ENCODE data around the gene NUCB1. TPM values are rescaled to one million over a fixed set of nuclear protein-coding genes. Genes with fewer than 3 reads are reported as not detected.
A peak's percentile ranks its signal among the peaks of the same experiment; 100 is the strongest.

NUCB1 gene
- total RNA-seq, 1 donor from 2014 or later, result 164 TPM

DNA sequence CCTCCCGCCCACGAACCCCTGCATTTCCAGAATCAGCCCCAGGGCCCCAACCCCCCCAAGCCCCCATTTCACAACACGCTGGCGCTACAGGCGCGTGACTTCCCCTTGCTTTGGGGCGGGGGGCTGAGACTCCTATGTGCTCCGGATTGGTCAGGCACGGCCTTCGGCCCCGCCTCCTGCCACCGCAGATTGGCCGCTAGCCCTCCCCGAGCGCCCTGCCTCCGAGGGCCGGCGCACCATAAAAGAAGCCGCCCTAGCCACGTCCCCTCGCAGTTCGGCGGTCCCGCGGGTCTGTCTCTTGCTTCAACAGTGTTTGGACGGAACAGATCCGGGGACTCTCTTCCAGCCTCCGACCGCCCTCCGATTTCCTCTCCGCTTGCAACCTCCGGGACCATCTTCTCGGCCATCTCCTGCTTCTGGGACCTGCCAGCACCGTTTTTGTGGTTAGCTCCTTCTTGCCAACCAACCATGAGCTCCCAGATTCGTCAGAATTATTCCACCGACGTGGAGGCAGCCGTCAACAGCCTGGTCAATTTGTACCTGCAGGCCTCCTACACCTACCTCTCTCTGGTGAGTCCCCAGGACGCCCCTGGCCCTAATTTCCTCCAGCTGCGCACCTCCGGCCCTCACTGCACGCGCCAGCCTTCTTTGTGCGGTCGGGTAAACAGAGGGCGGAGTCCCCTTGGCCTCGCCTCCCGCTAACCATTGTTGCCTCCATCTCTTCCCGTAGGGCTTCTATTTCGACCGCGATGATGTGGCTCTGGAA, 65.1 kb downstream of the NUCB1 start, which contains the start of gene FTL:
Gene FTL, plus strand, starts transcription at position 270 of the 766 bp plus-strand sequence. Its CDS starts 199 bp downstream, at position 469.
- Histone ChIP-seq H3K4me3 (ENCODE audit: insufficient read depth, low read depth, low read length) (peak within 1 kb of the TSS; percentile 82), H3K27ac (ENCODE audit: low read depth, low read length) (peak within 1 kb of the TSS; percentile 98), H3K9ac (ENCODE audit: low read length) (peak within 1 kb of the TSS; percentile 93), H4K20me1 (ENCODE audit: insufficient read depth, low read length) (peaks cover 38% of the 10 kb centered on the region), H3K79me2 (ENCODE audit: insufficient read depth, low read length) (peaks cover 20% of the 10 kb centered on the region), H3K4me2 (ENCODE audit: low read length) (peak within 1 kb of the TSS; percentile 90), H3K27me3 (ENCODE audit: insufficient read depth, low read length) (no peaks in the 10 kb centered on the region), H3K36me3 (ENCODE audit: insufficient read depth, low read length) (peaks cover 13% of the 10 kb centered on the region), H2AFZ (ENCODE audit: low read depth, low read length) (peak within 1 kb of the TSS; percentile 7), H3K9me3 (ENCODE audit: insufficient read depth, low read depth, low read length) (no peaks in the 10 kb centered on the region), H3K4me1 (ENCODE audit: insufficient read depth, low read length) (peaks cover 40% of the 10 kb centered on the region)
- Mint-ChIP-seq H3K36me3 (ENCODE audit: low read depth, unreplicated experiment) (peaks cover 24% of the 10 kb centered on the region), H3K27ac (ENCODE audit: unreplicated experiment) (peak within 1 kb of the TSS; percentile 99), H3K4me3 (ENCODE audit: unreplicated experiment) (peak within 1 kb of the TSS; percentile 99), H3K9me3 (ENCODE audit: unreplicated experiment) (no peaks in the 10 kb centered on the region), H3K27me3 (ENCODE audit: low read depth, unreplicated experiment) (no peaks in the 10 kb centered on the region), H3K4me1 (ENCODE audit: low read depth, unreplicated experiment) (peaks cover 33% of the 10 kb centered on the region)
- DNase-seq (ENCODE audit: low read depth) (peak; percentile 83), FAIRE-seq (no peak)
- no peak for TF ChIP-seq EZH2 (IDR thresholded peaks at IDR 0.05; ENCODE audit: insufficient read depth, low read length)
- TF ChIP-seq, protein P1, sequence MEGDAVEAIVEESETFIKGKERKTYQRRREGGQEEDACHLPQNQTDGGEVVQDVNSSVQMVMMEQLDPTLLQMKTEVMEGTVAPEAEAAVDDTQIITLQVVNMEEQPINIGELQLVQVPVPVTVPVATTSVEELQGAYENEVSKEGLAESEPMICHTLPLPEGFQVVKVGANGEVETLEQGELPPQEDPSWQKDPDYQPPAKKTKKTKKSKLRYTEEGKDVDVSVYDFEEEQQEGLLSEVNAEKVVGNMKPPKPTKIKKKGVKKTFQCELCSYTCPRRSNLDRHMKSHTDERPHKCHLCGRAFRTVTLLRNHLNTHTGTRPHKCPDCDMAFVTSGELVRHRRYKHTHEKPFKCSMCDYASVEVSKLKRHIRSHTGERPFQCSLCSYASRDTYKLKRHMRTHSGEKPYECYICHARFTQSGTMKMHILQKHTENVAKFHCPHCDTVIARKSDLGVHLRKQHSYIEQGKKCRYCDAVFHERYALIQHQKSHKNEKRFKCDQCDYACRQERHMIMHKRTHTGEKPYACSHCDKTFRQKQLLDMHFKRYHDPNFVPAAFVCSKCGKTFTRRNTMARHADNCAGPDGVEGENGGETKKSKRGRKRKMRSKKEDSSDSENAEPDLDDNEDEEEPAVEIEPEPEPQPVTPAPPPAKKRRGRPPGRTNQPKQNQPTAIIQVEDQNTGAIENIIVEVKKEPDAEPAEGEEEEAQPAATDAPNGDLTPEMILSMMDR (IDR thresholded peaks at IDR 0.05; ENCODE audit: insufficient read depth, low read depth, low read length), result no peak

DNA sequence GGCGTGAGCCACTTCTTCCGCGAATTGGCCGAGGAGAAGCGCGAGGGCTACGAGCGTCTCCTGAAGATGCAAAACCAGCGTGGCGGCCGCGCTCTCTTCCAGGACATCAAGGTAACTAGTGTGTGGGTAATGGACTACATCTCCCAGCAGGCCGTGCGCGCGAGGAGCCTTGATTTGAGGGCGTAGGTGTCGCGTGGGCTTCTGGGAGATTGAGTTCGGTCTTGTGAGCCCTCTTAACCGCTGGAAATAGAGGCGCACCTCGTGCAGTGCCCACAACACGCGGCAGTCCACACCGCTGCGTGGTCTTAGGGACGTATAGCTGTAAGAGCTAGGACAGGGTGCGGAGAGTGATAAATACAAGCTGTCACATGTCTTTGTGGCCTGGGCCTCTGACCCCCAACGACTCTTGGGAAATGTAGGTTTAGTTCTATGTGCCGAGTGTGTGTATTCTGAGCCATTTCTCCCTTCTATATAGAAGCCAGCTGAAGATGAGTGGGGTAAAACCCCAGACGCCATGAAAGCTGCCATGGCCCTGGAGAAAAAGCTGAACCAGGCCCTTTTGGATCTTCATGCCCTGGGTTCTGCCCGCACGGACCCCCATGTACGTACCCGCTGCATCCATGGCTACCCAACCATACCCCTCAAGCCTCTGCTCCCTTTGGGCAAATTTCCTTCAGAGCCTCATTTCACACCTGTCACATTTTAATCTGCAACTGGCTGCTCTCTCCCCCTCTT, 65.9 kb downstream of the NUCB1 start:
- Histone ChIP-seq H3K4me1 (ENCODE audit: insufficient read depth, low read length) (peaks cover 40% of the 10 kb centered on the region), H3K9me3 (ENCODE audit: insufficient read depth, low read depth, low read length) (no peaks in the 10 kb centered on the region), H3K36me3 (ENCODE audit: insufficient read depth, low read length) (peaks cover 11% of the 10 kb centered on the region), H3K27ac (ENCODE audit: low read depth, low read length) (peak overlapping the region; percentile 75), H4K20me1 (ENCODE audit: insufficient read depth, low read length) (peaks cover 45% of the 10 kb centered on the region), H3K4me2 (ENCODE audit: low read length) (peak overlapping the region; percentile 90), H3K9ac (ENCODE audit: low read length) (peak overlapping the region; percentile 93), H3K27me3 (ENCODE audit: insufficient read depth, low read length) (no peaks in the 10 kb centered on the region), H2AFZ (ENCODE audit: low read depth, low read length) (peak overlapping the region; percentile 7), H3K4me3 (ENCODE audit: insufficient read depth, low read depth, low read length) (peak overlapping the region; percentile 82), H3K79me2 (ENCODE audit: insufficient read depth, low read length) (peaks cover 20% of the 10 kb centered on the region)
- Mint-ChIP-seq H3K4me3 (ENCODE audit: unreplicated experiment) (peak overlapping the region; percentile 99), H3K27me3 (ENCODE audit: low read depth, unreplicated experiment) (no peaks in the 10 kb centered on the region), H3K4me1 (ENCODE audit: low read depth, unreplicated experiment) (peaks cover 33% of the 10 kb centered on the region), H3K9me3 (ENCODE audit: unreplicated experiment) (no peaks in the 10 kb centered on the region), H3K36me3 (ENCODE audit: low read depth, unreplicated experiment) (peaks cover 30% of the 10 kb centered on the region), H3K27ac (ENCODE audit: unreplicated experiment) (peak overlapping the region; percentile 99)
- no peak for TF ChIP-seq EZH2 (IDR thresholded peaks at IDR 0.05; ENCODE audit: insufficient read depth, low read length)
- TF ChIP-seq, protein P1 (IDR thresholded peaks at IDR 0.05; ENCODE audit: insufficient read depth, low read depth, low read length), result no peak
- DNase-seq (ENCODE audit: low read depth), result peak; percentile 69
- FAIRE-seq, result no peak
